ENCODE measurements around the gene GNAQ. TPM values are rescaled to one million over a fixed set of nuclear protein-coding genes. Genes with fewer than 3 reads are reported as not detected.

GNAQ gene
- total RNA-seq, 3 donors from 2014 or later (not counting 1 experiment from before 2014, with no cell fraction given), result 17.8 to 51.6 (median 24.5) TPM

DNA sequence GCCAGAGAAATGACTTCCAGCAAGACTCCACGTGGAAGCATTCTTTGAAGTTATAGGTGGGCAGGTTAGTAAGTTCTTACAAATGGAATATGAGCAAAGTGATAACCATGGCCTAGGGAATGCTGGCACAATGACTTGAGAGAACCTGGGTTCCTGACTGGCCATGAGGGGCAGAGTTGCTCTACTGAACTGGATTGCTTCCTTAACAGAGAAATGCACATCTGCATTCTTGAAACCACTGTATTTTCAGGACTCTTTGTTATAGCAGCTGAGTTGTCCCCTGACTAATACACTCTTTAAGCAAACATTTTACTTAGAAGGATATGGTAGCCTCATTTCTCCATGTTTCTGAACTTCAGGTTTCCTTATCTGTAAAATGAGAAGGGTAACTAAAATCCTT lies 275.2 kb downstream of the GNAQ start:
- H3K4me1 Mint-ChIP-seq, result peaks cover 4 to 6% of the 10 kb centered on the region in 2 donors
- H3K27me3 Mint-ChIP-seq (ENCODE audit: low read depth in 2 of 2), result no peaks in the 10 kb centered on the region
- Histone ChIP-seq H3K36me3 (ENCODE audit: control insufficient read depth, insufficient read depth, low read length) (no peaks in the 10 kb centered on the region), H3K27me3 (ENCODE audit: control insufficient read depth, insufficient read depth, low read length) (no peaks in the 10 kb centered on the region), H3K9me3 (ENCODE audit: control insufficient read depth, insufficient read depth, low read length) (no peaks in the 10 kb centered on the region), H3K4me3 (ENCODE audit: low read length) (no peak overlapping the region), H3K27ac (ENCODE audit: low read length) (no peak overlapping the region), H3K4me1 (ENCODE audit: control insufficient read depth, insufficient read depth, low read length) (no peaks in the 10 kb centered on the region)
- WGBS (ENCODE audit: insufficient coverage), result 0% methylated on average over 1 of the region's 1 CpG
- no peak overlapping the region for H3K4me3 Mint-ChIP-seq
- H3K36me3 Mint-ChIP-seq, result no peaks in the 10 kb centered on the region
- TF ChIP-seq, protein P1, sequence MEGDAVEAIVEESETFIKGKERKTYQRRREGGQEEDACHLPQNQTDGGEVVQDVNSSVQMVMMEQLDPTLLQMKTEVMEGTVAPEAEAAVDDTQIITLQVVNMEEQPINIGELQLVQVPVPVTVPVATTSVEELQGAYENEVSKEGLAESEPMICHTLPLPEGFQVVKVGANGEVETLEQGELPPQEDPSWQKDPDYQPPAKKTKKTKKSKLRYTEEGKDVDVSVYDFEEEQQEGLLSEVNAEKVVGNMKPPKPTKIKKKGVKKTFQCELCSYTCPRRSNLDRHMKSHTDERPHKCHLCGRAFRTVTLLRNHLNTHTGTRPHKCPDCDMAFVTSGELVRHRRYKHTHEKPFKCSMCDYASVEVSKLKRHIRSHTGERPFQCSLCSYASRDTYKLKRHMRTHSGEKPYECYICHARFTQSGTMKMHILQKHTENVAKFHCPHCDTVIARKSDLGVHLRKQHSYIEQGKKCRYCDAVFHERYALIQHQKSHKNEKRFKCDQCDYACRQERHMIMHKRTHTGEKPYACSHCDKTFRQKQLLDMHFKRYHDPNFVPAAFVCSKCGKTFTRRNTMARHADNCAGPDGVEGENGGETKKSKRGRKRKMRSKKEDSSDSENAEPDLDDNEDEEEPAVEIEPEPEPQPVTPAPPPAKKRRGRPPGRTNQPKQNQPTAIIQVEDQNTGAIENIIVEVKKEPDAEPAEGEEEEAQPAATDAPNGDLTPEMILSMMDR (IDR thresholded peaks at IDR 0.05), result no peak
- intact Hi-C loops (cut with micrococcal nuclease), result loop anchor here (10.0 kb wide), 1 partner anchor 278 kb away; the partner anchor contains the start of gene GNAQ
- H3K9me3 Mint-ChIP-seq, result no peaks in the 10 kb centered on the region
- H3K27ac Mint-ChIP-seq, result no peak overlapping the region
- DNase-seq (no peak), ATAC-seq (no peak)

DNA sequence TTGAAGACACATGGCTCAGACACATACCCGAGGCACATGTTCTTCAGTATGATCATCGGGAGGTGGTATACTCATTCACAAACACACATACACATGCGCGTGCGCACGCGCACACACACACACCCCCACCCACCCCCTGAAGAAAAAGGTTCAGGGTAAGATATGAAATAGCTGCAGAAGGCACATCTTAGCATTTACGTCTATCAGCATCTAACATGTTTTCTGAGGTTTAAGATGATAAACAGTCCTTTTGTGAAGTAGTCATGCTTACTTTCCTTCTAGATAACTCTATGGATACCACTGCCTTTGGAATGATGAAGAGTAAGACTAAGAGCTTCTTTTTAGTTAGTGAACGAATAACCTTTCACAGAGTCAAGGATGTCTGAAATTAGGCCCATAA lies 278.4 kb downstream of the GNAQ start:
- Mint-ChIP-seq H3K4me3 (no peak overlapping the region), H3K36me3 (no peaks in the 10 kb centered on the region), H3K9me3 (no peaks in the 10 kb centered on the region), H3K27ac (no peak overlapping the region), H3K27me3 (ENCODE audit: low read depth in 2 of 2) (no peaks in the 10 kb centered on the region), H3K4me1 (peaks cover 8% of the 10 kb centered on the region in 2 donors)
- WGBS (ENCODE audit: insufficient coverage), result 100% methylated on average over 1 of the region's 9 CpGs
- no peak for ATAC-seq
- Histone ChIP-seq H3K9me3 (ENCODE audit: control insufficient read depth, insufficient read depth, low read length) (no peaks in the 10 kb centered on the region), H3K27me3 (ENCODE audit: control insufficient read depth, insufficient read depth, low read length) (no peaks in the 10 kb centered on the region), H3K36me3 (ENCODE audit: control insufficient read depth, insufficient read depth, low read length) (no peaks in the 10 kb centered on the region), H3K27ac (ENCODE audit: low read length) (no peak overlapping the region), H3K4me1 (ENCODE audit: control insufficient read depth, insufficient read depth, low read length) (no peaks in the 10 kb centered on the region), H3K4me3 (ENCODE audit: low read length) (no peak overlapping the region)
- no peak for DNase-seq
- TF ChIP-seq, protein P1 (IDR thresholded peaks at IDR 0.05), result no peak
- intact Hi-C loops (cut with micrococcal nuclease), result loop anchor here (10.0 kb wide), 1 partner anchor 282 kb away; the partner anchor contains the start of gene GNAQ

DNA sequence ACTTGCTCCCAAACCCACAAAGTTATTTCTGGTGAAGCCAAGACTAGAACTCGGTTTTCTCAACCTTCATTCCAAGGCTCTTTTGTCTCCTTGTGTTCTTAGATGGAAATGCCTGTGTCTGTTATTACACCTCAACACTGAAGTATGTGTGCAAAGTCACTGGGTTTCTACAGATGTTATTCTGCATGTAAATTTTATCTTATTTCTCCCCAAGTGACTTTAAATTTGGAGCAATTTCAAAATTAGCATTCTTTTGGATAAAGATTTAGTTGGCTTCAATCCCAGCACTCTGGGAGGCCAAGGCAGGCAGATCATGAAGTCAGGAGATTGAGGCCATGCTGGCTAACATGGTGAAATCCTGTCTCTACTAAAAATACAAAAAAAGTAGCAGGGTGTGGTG lies 279.1 kb downstream of the GNAQ start:
- DNase-seq (no peak), ATAC-seq (no peak)
- intact Hi-C loops (cut with micrococcal nuclease), result loop anchor here (10.0 kb wide), 1 partner anchor 282 kb away; the partner anchor contains the start of gene GNAQ
- Mint-ChIP-seq H3K4me1 (peaks cover 8% of the 10 kb centered on the region in 2 donors), H3K9me3 (no peaks in the 10 kb centered on the region), H3K4me3 (no peak overlapping the region), H3K36me3 (no peaks in the 10 kb centered on the region), H3K27me3 (ENCODE audit: low read depth in 2 of 2) (no peaks in the 10 kb centered on the region), H3K27ac (no peak overlapping the region)
- Histone ChIP-seq H3K4me1 (ENCODE audit: control insufficient read depth, insufficient read depth, low read length) (no peaks in the 10 kb centered on the region), H3K4me3 (ENCODE audit: low read length) (no peak overlapping the region), H3K36me3 (ENCODE audit: control insufficient read depth, insufficient read depth, low read length) (no peaks in the 10 kb centered on the region), H3K9me3 (ENCODE audit: control insufficient read depth, insufficient read depth, low read length) (no peaks in the 10 kb centered on the region), H3K27me3 (ENCODE audit: control insufficient read depth, insufficient read depth, low read length) (no peaks in the 10 kb centered on the region), H3K27ac (ENCODE audit: low read length) (no peak overlapping the region)
- WGBS (ENCODE audit: insufficient coverage), result 88% methylated on average over 1 of the region's 1 CpG
- TF ChIP-seq, protein P1 (IDR thresholded peaks at IDR 0.05), result no peak

Data from natural killer cell (primary cell).